Activated CD8-positive, alpha-beta T cell treated with anti-CD3 and anti-CD28 coated beads for 36 hours (primary cell): ENCODE measurements around the gene PRPF8. TPM values are rescaled to one million over a fixed set of nuclear protein-coding genes. Genes with fewer than 3 reads are reported as not detected.

Experiments
- ATAC-seq: fragments of 200-7000 bp; cut with Tn5 transposase; one replicate; pipeline ENCODE4 v1.10.0; 2021; ENCODE audit warnings: mild to moderate bottlenecking, moderate library complexity
- CTCF ChIA-PET: fragments of 350-600 bp; sonication (Branson Sonifier 250); formaldehyde crosslinking; loops from one replicate; lab custom pipeline; 2021; ENCODE audit warnings: antibody characterized with exemption; lab: Charles Lee
- POLR2A ChIA-PET: fragments of 350-600 bp; sonication (Branson Sonifier 250); formaldehyde crosslinking; loops from one replicate; lab custom pipeline; 2021; ENCODE audit warnings: antibody characterized with exemption; lab: Charles Lee
- DNase-seq: peaks from one replicate; pipeline ENCODE4 v3.0.0-alpha.2; 2020
- H3K27ac Mint-ChIP-seq: one replicate; pipeline ENCODE4 v1.8.0; 2021; ENCODE audit warnings: mild to moderate bottlenecking, mixed read lengths
- H3K27me3 Mint-ChIP-seq: one replicate; pipeline ENCODE4 v1.8.0; 2021; ENCODE audit warnings: mixed read lengths
- H3K36me3 Mint-ChIP-seq: one replicate; pipeline ENCODE4 v1.8.0; 2021; ENCODE audit warnings: low read depth, mixed read lengths
- H3K4me1 Mint-ChIP-seq: one replicate; pipeline ENCODE4 v1.8.0; 2021; ENCODE audit warnings: low read depth, mixed read lengths
- H3K4me3 Mint-ChIP-seq: one replicate; pipeline ENCODE4 v1.8.0; 2021; ENCODE audit warnings: mild to moderate bottlenecking, moderate library complexity, mixed read lengths
- H3K9me3 Mint-ChIP-seq: one replicate; pipeline ENCODE4 v1.8.0; 2021; ENCODE audit warnings: mixed read lengths
- CTCF ChIP-seq: fragments of 200-600 bp; IDR thresholded peaks from one replicate; pipeline ENCODE4 v1.8.0; 2022; ENCODE audit warnings: antibody characterized with exemption, mild to moderate bottlenecking
- intact Hi-C: fragments of 100-400 bp; cut with micrococcal nuclease; formaldehyde crosslinking; loops from one replicate; pipeline ENCODE4 v1.10.0; 2022
- total RNA-seq, 2 experiments: library from RNA; stranded (reverse); gene quantifications; one replicate each; pipeline ENCODE4 v1.2.3, GENCODE V29; 2021

The PRPF8 gene
- 100 to 1,000 TPM; 370 to 428 TPM for total RNA-seq

GRCh38 chr17:1684378-1685189, at the start of gene PRPF8:
PRPF8 (minus strand) TSS chr17:1684867; CDS start chr17:1684571, 296 bp downstream.
- peaks cover 48% of the 10 kb centered on the region for H3K36me3 Mint-ChIP-seq
- POLR2A ChIA-PET: interaction anchor here (0.6 to 2.7 kb wide), 9 partner anchors 11 to 229 kb away, joined by 3 to 28 read pairs (median 5); partner anchors contain the start of gene CRK
- DNase-seq (peak; percentile 99), ATAC-seq (peak; percentile 100)
- H3K9me3 Mint-ChIP-seq: no peaks in the 10 kb centered on the region
- peak within 1 kb of the TSS; percentile 96 for H3K4me3 Mint-ChIP-seq
- peak within 1 kb of the TSS; percentile 93 for H3K27ac Mint-ChIP-seq
- H3K27me3 Mint-ChIP-seq: no peaks in the 10 kb centered on the region
- peaks cover 32% of the 10 kb centered on the region for H3K4me1 Mint-ChIP-seq
- no peak for TF ChIP-seq CTCF
- CTCF ChIA-PET: interaction anchor here (1.1 to 2.3 kb wide), 4 partner anchors 16 to 110 kb away, joined by 4 to 14 read pairs (median 4); no protein-coding TSS in a partner anchor
- intact Hi-C loops: no loop called here

- no peak for DNase-seq
- Mint-ChIP-seq H3K27me3 (no peaks in the 10 kb centered on the region), H3K4me1 (peaks cover 13% of the 10 kb centered on the region), H3K27ac (no peak overlapping the region), H3K4me3 (no peak overlapping the region), H3K9me3 (no peaks in the 10 kb centered on the region), H3K36me3 (peaks cover 14% of the 10 kb centered on the region)
- ChIA-PET CTCF (interaction anchor here (1.3 kb wide), 1 partner anchor 13 kb away, joined by 3 read pairs; no protein-coding TSS in a partner anchor), POLR2A (interaction anchor here (0.9 to 3.0 kb wide), 2 partner anchors 29 to 73 kb away, joined by 3 to 8 read pairs; partner anchors contain the start of gene SERPINF1)
- intact Hi-C loops: no loop called here
- TF ChIP-seq CTCF: no peak
- ATAC-seq: no peak
Observed at GRCh38 chr17:1733759-1734158, 49.1 kb upstream of the PRPF8 start.

- POLR2A ChIA-PET: interaction anchor here (3.0 kb wide), 1 partner anchor 30 kb away, joined by 8 read pairs; the partner anchor contains the start of gene SERPINF1
- H3K4me1 Mint-ChIP-seq: peaks cover 18% of the 10 kb centered on the region
- DNase-seq (no peak), ATAC-seq (no peak)
- H3K4me3 Mint-ChIP-seq: no peak overlapping the region
- TF ChIP-seq CTCF: no peak
- CTCF ChIA-PET: interaction anchor here (1.3 kb wide), 1 partner anchor 12 kb away, joined by 3 read pairs; no protein-coding TSS in a partner anchor
- H3K9me3 Mint-ChIP-seq: no peaks in the 10 kb centered on the region
- no peak overlapping the region for H3K27ac Mint-ChIP-seq
- no peaks in the 10 kb centered on the region for H3K27me3 Mint-ChIP-seq
- peaks cover 14% of the 10 kb centered on the region for H3K36me3 Mint-ChIP-seq
- intact Hi-C loops: no loop called here
Observed at GRCh38 chr17:1732833-1733321, 48.2 kb upstream of the PRPF8 start.

- ChIA-PET POLR2A (interaction anchor here (3.0 kb wide), 1 partner anchor 30 kb away, joined by 8 read pairs; the partner anchor contains the start of gene SERPINF1), CTCF (interaction anchor here (0.7 to 2.4 kb wide), 2 partner anchors 11 to 31 kb away, joined by 3 to 8 read pairs; no protein-coding TSS in a partner anchor)
- Mint-ChIP-seq H3K4me1 (peaks cover 19% of the 10 kb centered on the region), H3K9me3 (no peaks in the 10 kb centered on the region), H3K27ac (no peak overlapping the region), H3K4me3 (no peak overlapping the region), H3K36me3 (peaks cover 10% of the 10 kb centered on the region), H3K27me3 (no peaks in the 10 kb centered on the region)
- no peak for TF ChIP-seq CTCF
- intact Hi-C loops: no loop called here
- ATAC-seq: no peak
- no peak for DNase-seq
Observed at GRCh38 chr17:1732241-1732832, 47.7 kb upstream of the PRPF8 start.
